HEK293 (cell line): ENCODE results near the gene AJM1.

ENCODE experiments used
- MZF1 ChIP-seq: fragments of 450-650 bp; formaldehyde crosslinking; IDR thresholded peaks from 2 replicates; pipeline ENCODE4 v1.5.1; 2017; ENCODE audit warnings: missing biosample characterization, missing genetic modification characterization, borderline replicate concordance
- SALL2 ChIP-seq: fragments of 450-650 bp; formaldehyde crosslinking; IDR thresholded peaks from 2 replicates; pipeline ENCODE4 v1.5.0; 2017; ENCODE audit warnings: missing biosample characterization, mild to moderate bottlenecking, missing genetic modification characterization, borderline replicate concordance
- SP3 ChIP-seq: fragments of 450-650 bp; formaldehyde crosslinking; IDR thresholded peaks from 2 replicates; pipeline ENCODE4 v1.5.1; 2016; ENCODE audit warnings: missing biosample characterization, missing genetic modification characterization
- ZBTB21 ChIP-seq: fragments of 450-650 bp; formaldehyde crosslinking; IDR thresholded peaks from 2 replicates; pipeline ENCODE4 v1.5.1; 2017; ENCODE audit warnings: missing biosample characterization, missing genetic modification characterization
- ZBTB48 ChIP-seq: fragments of 450-650 bp; formaldehyde crosslinking; IDR thresholded peaks from 2 replicates; pipeline ENCODE4 v1.5.1; 2016; ENCODE audit warnings: missing biosample characterization, missing genetic modification characterization
- ZBTB7A ChIP-seq: fragments of 450-650 bp; formaldehyde crosslinking; IDR thresholded peaks from 2 replicates; pipeline ENCODE4 v1.5.1; 2016; ENCODE audit warnings: low read depth, missing biosample characterization, missing genetic modification characterization
- ZBTB8A ChIP-seq: fragments of 450-650 bp; formaldehyde crosslinking; IDR thresholded peaks from 2 replicates; pipeline ENCODE4 v1.5.1; 2016; ENCODE audit warnings: missing biosample characterization, missing genetic modification characterization
- ZEB2 ChIP-seq: fragments of 450-650 bp; formaldehyde crosslinking; IDR thresholded peaks from 2 replicates; pipeline ENCODE4 v1.5.1; 2016; ENCODE audit warnings: missing biosample characterization, missing genetic modification characterization
- ZFHX2 ChIP-seq: fragments of 450-650 bp; formaldehyde crosslinking; conservative IDR thresholded peaks from 2 replicates; pipeline ENCODE4 v1.5.1; 2016; ENCODE audit warnings: missing biosample characterization, missing genetic modification characterization
- ZNF138 ChIP-seq: fragments of 450-650 bp; formaldehyde crosslinking; IDR thresholded peaks from 2 replicates; pipeline ENCODE4 v1.5.1; 2016; ENCODE audit warnings: missing biosample characterization, missing genetic modification characterization, borderline replicate concordance
- ZNF19 ChIP-seq: fragments of 450-650 bp; formaldehyde crosslinking; IDR thresholded peaks from 2 replicates; pipeline ENCODE4; 2016; ENCODE audit warnings: missing biosample characterization, missing genetic modification characterization, low read depth
- ZNF221 ChIP-seq: fragments of 450-650 bp; formaldehyde crosslinking; IDR thresholded peaks from 2 replicates; pipeline ENCODE4 v1.5.1; 2017; ENCODE audit warnings: missing biosample characterization, missing genetic modification characterization, borderline replicate concordance
- ZNF223 ChIP-seq: fragments of 450-650 bp; formaldehyde crosslinking; IDR thresholded peaks from 2 replicates; pipeline ENCODE4 v1.5.1; 2016; ENCODE audit warnings: missing biosample characterization, missing genetic modification characterization
- ZNF473 ChIP-seq: fragments of 450-650 bp; formaldehyde crosslinking; IDR thresholded peaks from 2 replicates; pipeline ENCODE4 v1.5.1; 2017; ENCODE audit warnings: missing biosample characterization, missing genetic modification characterization
- ZNF561 ChIP-seq: fragments of 450-650 bp; IDR thresholded peaks from 2 replicates; pipeline ENCODE4 v1.5.1; 2018; ENCODE audit warnings: missing biosample characterization, missing genetic modification characterization, borderline replicate concordance
- ZNF664 ChIP-seq: fragments of 450-650 bp; formaldehyde crosslinking; IDR thresholded peaks from 2 replicates; pipeline ENCODE4 v1.5.1; 2016; ENCODE audit warnings: missing biosample characterization, missing genetic modification characterization
- ZNF670 ChIP-seq: fragments of 450-650 bp; formaldehyde crosslinking; IDR thresholded peaks from 2 replicates; pipeline ENCODE4 v1.5.1; 2016; ENCODE audit warnings: missing biosample characterization, missing genetic modification characterization, low read depth
- ZNF777 ChIP-seq: fragments of 450-650 bp; formaldehyde crosslinking; IDR thresholded peaks from 2 replicates; pipeline ENCODE4 v1.5.1; 2017; ENCODE audit warnings: missing biosample characterization, missing genetic modification characterization, borderline replicate concordance
- ZXDB ChIP-seq: fragments of 450-650 bp; formaldehyde crosslinking; IDR thresholded peaks from 2 replicates; pipeline ENCODE4 v1.5.1; 2016; ENCODE audit warnings: missing biosample characterization, missing genetic modification characterization
- TF ChIP-seq, protein P1 (sequence below): fragments of 450-650 bp; formaldehyde crosslinking; conservative IDR thresholded peaks from 2 replicates; pipeline ENCODE4 v1.5.1; 2016; ENCODE audit warnings: low read depth, missing biosample characterization, missing genetic modification characterization
- TF ChIP-seq, protein P2 (sequence below): fragments of 450-650 bp; formaldehyde crosslinking; IDR thresholded peaks from 2 replicates; pipeline ENCODE4 v1.5.1; 2016; ENCODE audit warnings: missing biosample characterization, missing genetic modification characterization
- TF ChIP-seq, protein P3 (sequence below): fragments of 450-650 bp; formaldehyde crosslinking; IDR thresholded peaks from 2 replicates; pipeline ENCODE4 v1.5.1; 2016; ENCODE audit warnings: missing biosample characterization, missing genetic modification characterization
- TF ChIP-seq, protein P4 (sequence below): fragments of 450-650 bp; formaldehyde crosslinking; IDR thresholded peaks from 2 replicates; pipeline ENCODE4 v1.5.1; 2016; ENCODE audit warnings: missing biosample characterization, missing genetic modification characterization
- TF ChIP-seq, protein P5 (sequence below): fragments of 450-650 bp; formaldehyde crosslinking; IDR thresholded peaks from 2 replicates; pipeline ENCODE4 v1.5.1; 2016; ENCODE audit warnings: missing biosample characterization, missing genetic modification characterization

AJM1 gene

DNA sequence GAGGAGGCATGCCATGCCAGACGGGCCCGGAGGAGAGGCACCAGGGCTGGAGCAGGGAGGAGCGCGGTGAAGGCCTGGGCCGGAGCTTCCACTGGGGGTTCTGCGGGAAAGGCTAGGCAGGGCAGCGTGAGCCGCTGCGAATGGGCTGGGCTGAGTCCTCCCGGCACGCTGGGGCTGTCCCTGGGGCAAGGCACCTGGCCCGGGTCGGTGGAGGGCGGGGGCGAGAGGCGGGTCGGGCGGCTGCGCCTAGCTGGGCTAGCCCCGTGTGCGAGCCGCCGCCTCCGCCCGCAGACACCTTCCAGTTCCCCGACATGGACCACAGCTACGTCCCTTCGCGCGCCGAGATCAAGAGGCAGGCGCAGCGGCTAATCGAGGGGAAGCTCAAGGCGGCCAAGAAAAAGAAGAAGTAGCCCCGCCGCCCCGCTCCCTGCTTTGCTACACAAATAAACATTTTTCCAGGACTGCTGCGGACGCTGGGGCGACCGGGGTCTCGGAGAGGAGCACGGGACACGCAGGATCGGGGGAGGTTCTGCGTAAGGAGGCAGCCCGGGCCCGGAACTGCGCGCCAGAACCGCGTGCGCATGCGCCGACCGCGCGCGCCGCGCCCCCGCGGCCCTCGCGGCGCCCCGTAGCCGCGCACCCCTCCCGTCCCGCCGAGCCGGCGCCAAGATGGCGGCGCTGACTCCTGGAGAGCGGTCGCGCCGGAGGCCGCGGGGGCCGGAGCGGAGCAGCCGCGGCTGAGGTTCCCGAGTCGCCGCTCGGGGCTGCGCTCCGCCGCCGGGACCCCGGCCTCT lies 34.8 kb upstream of the AJM1 start, which contains the start of gene RABL6 (continued):
- TF ChIP-seq, protein P1, sequence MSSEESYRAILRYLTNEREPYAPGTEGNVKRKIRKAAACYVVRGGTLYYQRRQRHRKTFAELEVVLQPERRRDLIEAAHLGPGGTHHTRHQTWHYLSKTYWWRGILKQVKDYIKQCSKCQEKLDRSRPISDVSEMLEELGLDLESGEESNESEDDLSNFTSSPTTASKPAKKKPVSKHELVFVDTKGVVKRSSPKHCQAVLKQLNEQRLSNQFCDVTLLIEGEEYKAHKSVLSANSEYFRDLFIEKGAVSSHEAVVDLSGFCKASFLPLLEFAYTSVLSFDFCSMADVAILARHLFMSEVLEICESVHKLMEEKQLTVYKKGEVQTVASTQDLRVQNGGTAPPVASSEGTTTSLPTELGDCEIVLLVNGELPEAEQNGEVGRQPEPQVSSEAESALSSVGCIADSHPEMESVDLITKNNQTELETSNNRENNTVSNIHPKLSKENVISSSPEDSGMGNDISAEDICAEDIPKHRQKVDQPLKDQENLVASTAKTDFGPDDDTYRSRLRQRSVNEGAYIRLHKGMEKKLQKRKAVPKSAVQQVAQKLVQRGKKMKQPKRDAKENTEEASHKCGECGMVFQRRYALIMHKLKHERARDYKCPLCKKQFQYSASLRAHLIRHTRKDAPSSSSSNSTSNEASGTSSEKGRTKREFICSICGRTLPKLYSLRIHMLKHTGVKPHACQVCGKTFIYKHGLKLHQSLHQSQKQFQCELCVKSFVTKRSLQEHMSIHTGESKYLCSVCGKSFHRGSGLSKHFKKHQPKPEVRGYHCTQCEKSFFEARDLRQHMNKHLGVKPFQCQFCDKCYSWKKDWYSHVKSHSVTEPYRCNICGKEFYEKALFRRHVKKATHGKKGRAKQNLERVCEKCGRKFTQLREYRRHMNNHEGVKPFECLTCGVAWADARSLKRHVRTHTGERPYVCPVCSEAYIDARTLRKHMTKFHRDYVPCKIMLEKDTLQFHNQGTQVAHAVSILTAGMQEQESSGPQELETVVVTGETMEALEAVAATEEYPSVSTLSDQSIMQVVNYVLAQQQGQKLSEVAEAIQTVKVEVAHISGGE (tag by site-specific recombination): no peak
- TF ChIP-seq ZNF670 (tag by site-specific recombination) (no peak), SALL2 (tag by site-specific recombination) (no peak), ZBTB21 (no peak), ZNF473 (no peak), ZNF777 (tag by site-specific recombination) (no peak), ZNF223 (tag by site-specific recombination) (0 out of 2 replicates have a peak, but pooled peaks have one; percentile 29), ZXDB (tag by site-specific recombination) (peak; percentile 59), ZNF19 (tag by site-specific recombination) (no peak), ZBTB48 (tag by site-specific recombination) (peak; percentile 42; the same call in 1 of the 2 replicates), ZNF221 (no peak), ZFHX2 (tag by site-specific recombination) (peak; percentile 68), ZEB2 (peak; percentile 72; the same call in 1 of the 2 replicates), MZF1 (tag by site-specific recombination) (no peak), ZBTB7A (tag by site-specific recombination) (0 out of 2 replicates have a peak, but pooled peaks have one; percentile 29), ZNF664 (no peak), ZBTB8A (tag by site-specific recombination) (peak; percentile 58), ZNF138 (tag by site-specific recombination) (no peak), SP3 (peak; percentile 59; the same call in 1 of the 2 replicates), ZNF561 (tag by site-specific recombination) (peak; percentile 58; the same call in 1 of the 2 replicates)
- TF ChIP-seq, protein P2, sequence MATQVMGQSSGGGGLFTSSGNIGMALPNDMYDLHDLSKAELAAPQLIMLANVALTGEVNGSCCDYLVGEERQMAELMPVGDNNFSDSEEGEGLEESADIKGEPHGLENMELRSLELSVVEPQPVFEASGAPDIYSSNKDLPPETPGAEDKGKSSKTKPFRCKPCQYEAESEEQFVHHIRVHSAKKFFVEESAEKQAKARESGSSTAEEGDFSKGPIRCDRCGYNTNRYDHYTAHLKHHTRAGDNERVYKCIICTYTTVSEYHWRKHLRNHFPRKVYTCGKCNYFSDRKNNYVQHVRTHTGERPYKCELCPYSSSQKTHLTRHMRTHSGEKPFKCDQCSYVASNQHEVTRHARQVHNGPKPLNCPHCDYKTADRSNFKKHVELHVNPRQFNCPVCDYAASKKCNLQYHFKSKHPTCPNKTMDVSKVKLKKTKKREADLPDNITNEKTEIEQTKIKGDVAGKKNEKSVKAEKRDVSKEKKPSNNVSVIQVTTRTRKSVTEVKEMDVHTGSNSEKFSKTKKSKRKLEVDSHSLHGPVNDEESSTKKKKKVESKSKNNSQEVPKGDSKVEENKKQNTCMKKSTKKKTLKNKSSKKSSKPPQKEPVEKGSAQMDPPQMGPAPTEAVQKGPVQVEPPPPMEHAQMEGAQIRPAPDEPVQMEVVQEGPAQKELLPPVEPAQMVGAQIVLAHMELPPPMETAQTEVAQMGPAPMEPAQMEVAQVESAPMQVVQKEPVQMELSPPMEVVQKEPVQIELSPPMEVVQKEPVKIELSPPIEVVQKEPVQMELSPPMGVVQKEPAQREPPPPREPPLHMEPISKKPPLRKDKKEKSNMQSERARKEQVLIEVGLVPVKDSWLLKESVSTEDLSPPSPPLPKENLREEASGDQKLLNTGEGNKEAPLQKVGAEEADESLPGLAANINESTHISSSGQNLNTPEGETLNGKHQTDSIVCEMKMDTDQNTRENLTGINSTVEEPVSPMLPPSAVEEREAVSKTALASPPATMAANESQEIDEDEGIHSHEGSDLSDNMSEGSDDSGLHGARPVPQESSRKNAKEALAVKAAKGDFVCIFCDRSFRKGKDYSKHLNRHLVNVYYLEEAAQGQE (tag by site-specific recombination): no peak
- TF ChIP-seq, protein P3, sequence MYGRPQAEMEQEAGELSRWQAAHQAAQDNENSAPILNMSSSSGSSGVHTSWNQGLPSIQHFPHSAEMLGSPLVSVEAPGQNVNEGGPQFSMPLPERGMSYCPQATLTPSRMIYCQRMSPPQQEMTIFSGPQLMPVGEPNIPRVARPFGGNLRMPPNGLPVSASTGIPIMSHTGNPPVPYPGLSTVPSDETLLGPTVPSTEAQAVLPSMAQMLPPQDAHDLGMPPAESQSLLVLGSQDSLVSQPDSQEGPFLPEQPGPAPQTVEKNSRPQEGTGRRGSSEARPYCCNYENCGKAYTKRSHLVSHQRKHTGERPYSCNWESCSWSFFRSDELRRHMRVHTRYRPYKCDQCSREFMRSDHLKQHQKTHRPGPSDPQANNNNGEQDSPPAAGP (tag by site-specific recombination): peak; percentile 71; the same call in 1 of the 2 replicates
- TF ChIP-seq, protein P4, sequence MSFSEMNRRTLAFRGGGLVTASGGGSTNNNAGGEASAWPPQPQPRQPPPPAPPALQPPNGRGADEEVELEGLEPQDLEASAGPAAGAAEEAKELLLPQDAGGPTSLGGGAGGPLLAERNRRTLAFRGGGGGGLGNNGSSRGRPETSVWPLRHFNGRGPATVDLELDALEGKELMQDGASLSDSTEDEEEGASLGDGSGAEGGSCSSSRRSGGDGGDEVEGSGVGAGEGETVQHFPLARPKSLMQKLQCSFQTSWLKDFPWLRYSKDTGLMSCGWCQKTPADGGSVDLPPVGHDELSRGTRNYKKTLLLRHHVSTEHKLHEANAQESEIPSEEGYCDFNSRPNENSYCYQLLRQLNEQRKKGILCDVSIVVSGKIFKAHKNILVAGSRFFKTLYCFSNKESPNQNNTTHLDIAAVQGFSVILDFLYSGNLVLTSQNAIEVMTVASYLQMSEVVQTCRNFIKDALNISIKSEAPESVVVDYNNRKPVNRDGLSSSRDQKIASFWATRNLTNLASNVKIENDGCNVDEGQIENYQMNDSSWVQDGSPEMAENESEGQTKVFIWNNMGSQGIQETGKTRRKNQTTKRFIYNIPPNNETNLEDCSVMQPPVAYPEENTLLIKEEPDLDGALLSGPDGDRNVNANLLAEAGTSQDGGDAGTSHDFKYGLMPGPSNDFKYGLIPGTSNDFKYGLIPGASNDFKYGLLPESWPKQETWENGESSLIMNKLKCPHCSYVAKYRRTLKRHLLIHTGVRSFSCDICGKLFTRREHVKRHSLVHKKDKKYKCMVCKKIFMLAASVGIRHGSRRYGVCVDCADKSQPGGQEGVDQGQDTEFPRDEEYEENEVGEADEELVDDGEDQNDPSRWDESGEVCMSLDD (tag by site-specific recombination): peak; percentile 75
- TF ChIP-seq, protein P5, sequence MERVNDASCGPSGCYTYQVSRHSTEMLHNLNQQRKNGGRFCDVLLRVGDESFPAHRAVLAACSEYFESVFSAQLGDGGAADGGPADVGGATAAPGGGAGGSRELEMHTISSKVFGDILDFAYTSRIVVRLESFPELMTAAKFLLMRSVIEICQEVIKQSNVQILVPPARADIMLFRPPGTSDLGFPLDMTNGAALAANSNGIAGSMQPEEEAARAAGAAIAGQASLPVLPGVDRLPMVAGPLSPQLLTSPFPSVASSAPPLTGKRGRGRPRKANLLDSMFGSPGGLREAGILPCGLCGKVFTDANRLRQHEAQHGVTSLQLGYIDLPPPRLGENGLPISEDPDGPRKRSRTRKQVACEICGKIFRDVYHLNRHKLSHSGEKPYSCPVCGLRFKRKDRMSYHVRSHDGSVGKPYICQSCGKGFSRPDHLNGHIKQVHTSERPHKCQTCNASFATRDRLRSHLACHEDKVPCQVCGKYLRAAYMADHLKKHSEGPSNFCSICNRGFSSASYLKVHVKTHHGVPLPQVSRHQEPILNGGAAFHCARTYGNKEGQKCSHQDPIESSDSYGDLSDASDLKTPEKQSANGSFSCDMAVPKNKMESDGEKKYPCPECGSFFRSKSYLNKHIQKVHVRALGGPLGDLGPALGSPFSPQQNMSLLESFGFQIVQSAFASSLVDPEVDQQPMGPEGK: peak; percentile 60
